ENCODE results near the gene RAPGEF4. TPM values are rescaled to one million over a fixed set of nuclear protein-coding genes. Genes with fewer than 3 reads are reported as not detected.

RAPGEF4 gene
- total and polyA plus RNA-seq, 2 of the 4 experiments (the other 2 are of a cell fraction) = 1.7 to 3.2 TPM

DNA sequence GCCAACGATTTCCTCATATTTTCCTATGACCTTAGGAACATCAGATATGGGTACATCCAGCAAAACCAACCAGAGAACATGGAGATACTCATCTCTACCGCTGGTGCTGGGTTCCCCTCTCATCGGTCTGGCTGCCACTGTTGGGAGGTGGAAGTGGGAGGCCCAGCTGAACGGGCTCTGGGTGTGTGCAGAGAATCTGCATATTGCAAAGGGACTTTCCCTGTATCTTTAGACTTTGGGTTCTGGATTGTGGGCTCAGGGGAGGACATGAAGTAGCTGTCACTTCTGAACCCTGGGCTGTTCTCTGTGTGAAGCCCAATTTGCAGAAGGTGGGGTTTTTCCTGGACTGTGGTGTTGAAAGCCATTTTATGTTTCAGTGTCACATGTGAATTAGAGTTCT lies 30.0 kb downstream of the RAPGEF4 start:
- no peak overlapping the region for H2BK120ac ChIP-seq (ENCODE audit: low read depth, low read length)
- H3K36me3 ChIP-seq (ENCODE audit: control insufficient read depth, insufficient read depth, low read length) = no peaks in the 10 kb centered on the region
- in situ Hi-C loops (cut with MboI; ENCODE audit: low sequenced_read_pairs) = no loop called here
- H2BK15ac ChIP-seq (ENCODE audit: low read depth, low read length) = no peak overlapping the region
- H3K4me3 ChIP-seq (ENCODE audit: insufficient read depth, low read depth, low read length) = no peak overlapping the region
- no peak overlapping the region for H3K56ac ChIP-seq (ENCODE audit: extremely low read depth, insufficient read depth, low read length)
- no peaks in the 10 kb centered on the region for H4K20me1 ChIP-seq (ENCODE audit: insufficient read depth, low read length)
- H3K9me3 ChIP-seq (ENCODE audit: control insufficient read depth, insufficient read depth, low read length) = peaks cover 2% of the 10 kb centered on the region; the same call in 1 of the 2 replicates
- H3K14ac ChIP-seq (replicated peaks; ENCODE audit: low read depth, low read length) = no peak overlapping the region
- no peak overlapping the region for H2BK20ac ChIP-seq (ENCODE audit: low read depth, low read length)
- no peak overlapping the region for H3K4ac ChIP-seq (ENCODE audit: low read depth, low read length)
- H2BK5ac ChIP-seq (ENCODE audit: low read depth, low read length, poor library complexity, severe bottlenecking) = no peak overlapping the region
- WGBS, 2 experiments (ENCODE audit: extremely low coverage in 2 of 2, insufficient read length in 1 of 2) = 100% methylated on average over 1 of the region's 4 CpGs; no CpG with 5 or more reads in 1 of the 2 experiments
- H3K23ac ChIP-seq (ENCODE audit: low read depth, low read length) = no peak overlapping the region
- dilution Hi-C loops (cut with HindIII; ENCODE audit: low sequenced_read_pairs, unreplicated experiment) = no loop called here
- TF ChIP-seq RCOR1 (IDR thresholded peaks at IDR 0.05; ENCODE audit: insufficient replicate concordance, low read length) = no peak
- TF ChIP-seq, protein P1, sequence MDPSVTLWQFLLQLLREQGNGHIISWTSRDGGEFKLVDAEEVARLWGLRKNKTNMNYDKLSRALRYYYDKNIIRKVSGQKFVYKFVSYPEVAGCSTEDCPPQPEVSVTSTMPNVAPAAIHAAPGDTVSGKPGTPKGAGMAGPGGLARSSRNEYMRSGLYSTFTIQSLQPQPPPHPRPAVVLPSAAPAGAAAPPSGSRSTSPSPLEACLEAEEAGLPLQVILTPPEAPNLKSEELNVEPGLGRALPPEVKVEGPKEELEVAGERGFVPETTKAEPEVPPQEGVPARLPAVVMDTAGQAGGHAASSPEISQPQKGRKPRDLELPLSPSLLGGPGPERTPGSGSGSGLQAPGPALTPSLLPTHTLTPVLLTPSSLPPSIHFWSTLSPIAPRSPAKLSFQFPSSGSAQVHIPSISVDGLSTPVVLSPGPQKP (IDR thresholded peaks at IDR 0.05; ENCODE audit: borderline replicate concordance, low read depth, low read length) = no peak
- H3K4me2 ChIP-seq (ENCODE audit: low read depth, low read length) = no peak overlapping the region
- no peak overlapping the region for H2AK9ac ChIP-seq (replicated peaks; ENCODE audit: low read depth, low read length, poor library complexity)
- H2AFZ ChIP-seq (replicated peaks; ENCODE audit: low read length, poor library complexity) = no peak overlapping the region
- no peaks in the 10 kb centered on the region for H3K27me3 ChIP-seq (ENCODE audit: control insufficient read depth, insufficient read depth, low read length)
- DNase-seq = no peak
- no peaks in the 10 kb centered on the region for H3K9me1 ChIP-seq (ENCODE audit: insufficient read depth, low read length)
- BruUV-seq (replicated peaks) = no TSS peak
- no peak overlapping the region for H3K18ac ChIP-seq (ENCODE audit: low read depth, low read length)
- H3K9ac ChIP-seq (ENCODE audit: low read depth, low read length) = no peak overlapping the region
- ATAC-seq (ENCODE audit: low read depth) = no peak
- H4K8ac ChIP-seq (ENCODE audit: low read depth in 2 of 2, low read length in 2 of 2) = no peak overlapping the region
- no peak overlapping the region for H2AK5ac ChIP-seq (ENCODE audit: low read depth, low read length)
- H3K4me1 ChIP-seq (ENCODE audit: control insufficient read depth, insufficient read depth, low read length) = no peaks in the 10 kb centered on the region
- H4K5ac ChIP-seq (ENCODE audit: low read depth, low read length) = no peak overlapping the region
- POLR2A ChIA-PET (ENCODE audit: unreplicated experiment) = no interaction called here
- intact Hi-C loops (cut with micrococcal nuclease) = no loop called here
- CTCF ChIA-PET = interaction anchor here (0.7 kb wide), 1 partner anchor 10 kb away, joined by 3 read pairs; no protein-coding TSS in a partner anchor
- H3K27ac ChIP-seq (ENCODE audit: insufficient read depth, low read length) = no peak overlapping the region
- no peaks in the 10 kb centered on the region for H3K79me1 ChIP-seq (ENCODE audit: low read depth in 1 of 2, low read length in 2 of 2)
- no peak overlapping the region for H4K91ac ChIP-seq (ENCODE audit: insufficient read depth, low read depth, low read length)

Data from IMR-90 (cell line).